HCT116 (cell line): ENCODE measurements around the gene H6PD.

ENCODE experiments used
- FOSL1 ChIP-seq: IDR thresholded peaks from 2 replicates; pipeline ENCODE4 v1.6.1; 2012; ENCODE audit warnings: low read depth
- POLR2A ChIP-seq: IDR thresholded peaks from 2 replicates; pipeline ENCODE4 v1.7.0; 2011; ENCODE audit warnings: borderline replicate concordance; ENCODE audit not compliant: insufficient read depth, insufficient read length; ENCODE audit errors: extremely low read depth
- POLR2AphosphoS5 ChIP-seq: IDR thresholded peaks from 2 replicates; pipeline ENCODE4 v1.6.1; 2011; ENCODE audit warnings: mild to moderate bottlenecking, low read depth, low read length, moderate library complexity
- RAD21 ChIP-seq: IDR thresholded peaks from 2 replicates; pipeline ENCODE4 v1.6.1; 2012; ENCODE audit warnings: low read depth, mild to moderate bottlenecking
- YY1 ChIP-seq: IDR thresholded peaks from 2 replicates; pipeline ENCODE4 v1.6.1; 2011; ENCODE audit warnings: low read length, low read depth, moderate library complexity, mild to moderate bottlenecking; ENCODE audit not compliant: insufficient replicate concordance; ENCODE audit errors: extremely low read depth
- ZFX ChIP-seq: fragments of 450-650 bp; IDR thresholded peaks from 2 replicates; pipeline ENCODE4 v1.6.1; 2017
- TF ChIP-seq, protein P1 (sequence below), 3 experiments: fragments of 200-600 bp in 1 of 3; sonication (generic) in 1 of 3; IDR thresholded peaks in 2 of 3; conservative IDR thresholded peaks in 1 of 3; 2 replicates each; pipeline ENCODE4 v1.5.1; 2012 to 2017; ENCODE audit warnings: low read depth in 2 of 3, low read length in 2 of 3, antibody characterized with exemption in 1 of 3, borderline replicate concordance in 1 of 3, control low read depth in 1 of 3, mild to moderate bottlenecking in 1 of 3, mixed read lengths in 1 of 3, mixed run types in 1 of 3, moderate library complexity in 1 of 3; ENCODE audit not compliant: insufficient read depth in 1 of 3
- TF ChIP-seq, protein P2 (sequence below): IDR thresholded peaks from 2 replicates; pipeline ENCODE4 v1.6.1; 2011; ENCODE audit warnings: mild to moderate bottlenecking, low read length, moderate library complexity; ENCODE audit not compliant: insufficient replicate concordance; ENCODE audit errors: extremely low read depth

DNA sequence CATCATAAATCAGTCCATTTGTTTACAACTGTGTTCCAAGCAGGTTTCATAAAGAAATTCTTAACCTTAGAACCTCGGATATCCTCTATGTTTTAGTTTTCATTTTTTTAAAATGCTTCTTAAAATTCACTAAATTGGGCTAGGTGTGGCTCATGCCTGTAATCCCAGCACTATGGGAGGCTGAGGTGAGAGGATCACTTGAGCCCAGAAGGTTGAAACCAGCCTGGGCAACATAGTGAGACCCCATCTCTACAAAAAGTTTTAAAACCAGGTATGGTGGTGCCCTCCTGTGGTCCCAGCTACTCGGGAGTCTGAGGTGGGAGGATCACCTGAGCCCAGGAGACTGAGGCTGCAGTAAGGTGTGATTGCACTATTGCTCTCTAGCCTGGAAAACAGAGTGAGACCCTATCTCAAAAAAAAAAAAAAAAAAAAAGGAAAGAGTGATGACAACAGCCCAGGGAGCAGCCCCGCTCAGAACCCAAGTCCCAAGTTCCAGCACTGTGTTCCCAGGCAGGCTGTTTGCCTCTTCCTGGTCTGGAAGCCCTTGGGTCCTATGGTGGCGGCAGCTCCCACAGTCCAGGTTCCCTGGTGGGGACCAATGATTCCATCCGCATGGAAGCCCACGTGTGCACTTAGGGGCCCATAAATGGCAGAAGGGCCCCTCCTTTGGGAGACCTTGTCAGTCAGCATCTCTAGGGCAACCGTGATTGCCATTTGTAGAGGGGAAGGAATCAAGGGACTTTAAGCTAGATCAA is 33.4 kb downstream of the H6PD start:
- TF ChIP-seq, protein P1, sequence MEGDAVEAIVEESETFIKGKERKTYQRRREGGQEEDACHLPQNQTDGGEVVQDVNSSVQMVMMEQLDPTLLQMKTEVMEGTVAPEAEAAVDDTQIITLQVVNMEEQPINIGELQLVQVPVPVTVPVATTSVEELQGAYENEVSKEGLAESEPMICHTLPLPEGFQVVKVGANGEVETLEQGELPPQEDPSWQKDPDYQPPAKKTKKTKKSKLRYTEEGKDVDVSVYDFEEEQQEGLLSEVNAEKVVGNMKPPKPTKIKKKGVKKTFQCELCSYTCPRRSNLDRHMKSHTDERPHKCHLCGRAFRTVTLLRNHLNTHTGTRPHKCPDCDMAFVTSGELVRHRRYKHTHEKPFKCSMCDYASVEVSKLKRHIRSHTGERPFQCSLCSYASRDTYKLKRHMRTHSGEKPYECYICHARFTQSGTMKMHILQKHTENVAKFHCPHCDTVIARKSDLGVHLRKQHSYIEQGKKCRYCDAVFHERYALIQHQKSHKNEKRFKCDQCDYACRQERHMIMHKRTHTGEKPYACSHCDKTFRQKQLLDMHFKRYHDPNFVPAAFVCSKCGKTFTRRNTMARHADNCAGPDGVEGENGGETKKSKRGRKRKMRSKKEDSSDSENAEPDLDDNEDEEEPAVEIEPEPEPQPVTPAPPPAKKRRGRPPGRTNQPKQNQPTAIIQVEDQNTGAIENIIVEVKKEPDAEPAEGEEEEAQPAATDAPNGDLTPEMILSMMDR (IDR thresholded peaks at IDR 0.05 in 2 of 3, conservative IDR thresholded peaks at IDR 0.05 in 1 of 3; ENCODE audit: borderline replicate concordance in 1 of 3, insufficient read depth in 1 of 3, low read depth in 2 of 3, low read length in 2 of 3) = no peak
- no peak for TF ChIP-seq YY1
- no peak for TF ChIP-seq FOSL1
- TF ChIP-seq ZFX = no peak
- no peak for TF ChIP-seq RAD21
- no peak for TF ChIP-seq POLR2AphosphoS5
- TF ChIP-seq POLR2A = no peak
- TF ChIP-seq, protein P2, sequence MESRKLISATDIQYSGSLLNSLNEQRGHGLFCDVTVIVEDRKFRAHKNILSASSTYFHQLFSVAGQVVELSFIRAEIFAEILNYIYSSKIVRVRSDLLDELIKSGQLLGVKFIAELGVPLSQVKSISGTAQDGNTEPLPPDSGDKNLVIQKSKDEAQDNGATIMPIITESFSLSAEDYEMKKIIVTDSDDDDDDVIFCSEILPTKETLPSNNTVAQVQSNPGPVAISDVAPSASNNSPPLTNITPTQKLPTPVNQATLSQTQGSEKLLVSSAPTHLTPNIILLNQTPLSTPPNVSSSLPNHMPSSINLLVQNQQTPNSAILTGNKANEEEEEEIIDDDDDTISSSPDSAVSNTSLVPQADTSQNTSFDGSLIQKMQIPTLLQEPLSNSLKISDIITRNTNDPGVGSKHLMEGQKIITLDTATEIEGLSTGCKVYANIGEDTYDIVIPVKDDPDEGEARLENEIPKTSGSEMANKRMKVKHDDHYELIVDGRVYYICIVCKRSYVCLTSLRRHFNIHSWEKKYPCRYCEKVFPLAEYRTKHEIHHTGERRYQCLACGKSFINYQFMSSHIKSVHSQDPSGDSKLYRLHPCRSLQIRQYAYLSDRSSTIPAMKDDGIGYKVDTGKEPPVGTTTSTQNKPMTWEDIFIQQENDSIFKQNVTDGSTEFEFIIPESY = no peak
